ENCODE results near the gene ERBB2. TPM values are rescaled to one million over a fixed set of nuclear protein-coding genes. Genes with fewer than 3 reads are reported as not detected.
"Not testable (repeated sequence)": the region's sequence is repeated elsewhere in the genome, so short reads cannot be mapped to it uniquely, and the experiment has no call there.

The ERBB2 gene
- total RNA-seq, 3 donors from 2014 or later, result 2.3 to 3.4 (median 2.9) TPM

- H3K9me3 Mint-ChIP-seq, result no peaks in the 10 kb centered on the region
- no peak for ATAC-seq
- DNase-seq, result no peak
- H3K27me3 Mint-ChIP-seq (ENCODE audit: low read depth), result peaks cover 19% of the 10 kb centered on the region
- H3K4me1 Mint-ChIP-seq (ENCODE audit: low read depth), result peaks cover 14% of the 10 kb centered on the region
- H3K4me3 Mint-ChIP-seq, result no peak overlapping the region
- no peaks in the 10 kb centered on the region for H3K36me3 Mint-ChIP-seq (ENCODE audit: insufficient read depth)
Measured at GRCh38 chr17:39742856-39743436, 43.1 kb downstream of the ERBB2 start.

GRCh38 chr17:39744075-39744835 lies 44.4 kb downstream of the ERBB2 start:
- peaks cover 7% of the 10 kb centered on the region for H3K4me1 Mint-ChIP-seq (ENCODE audit: low read depth)
- DNase-seq, result no peak
- H3K36me3 Mint-ChIP-seq (ENCODE audit: insufficient read depth), result no peaks in the 10 kb centered on the region
- H3K27me3 Mint-ChIP-seq (ENCODE audit: low read depth), result peaks cover 13% of the 10 kb centered on the region
- H3K4me3 Mint-ChIP-seq, result no peak overlapping the region
- no peak for ATAC-seq
- H3K9me3 Mint-ChIP-seq, result no peaks in the 10 kb centered on the region

DNA sequence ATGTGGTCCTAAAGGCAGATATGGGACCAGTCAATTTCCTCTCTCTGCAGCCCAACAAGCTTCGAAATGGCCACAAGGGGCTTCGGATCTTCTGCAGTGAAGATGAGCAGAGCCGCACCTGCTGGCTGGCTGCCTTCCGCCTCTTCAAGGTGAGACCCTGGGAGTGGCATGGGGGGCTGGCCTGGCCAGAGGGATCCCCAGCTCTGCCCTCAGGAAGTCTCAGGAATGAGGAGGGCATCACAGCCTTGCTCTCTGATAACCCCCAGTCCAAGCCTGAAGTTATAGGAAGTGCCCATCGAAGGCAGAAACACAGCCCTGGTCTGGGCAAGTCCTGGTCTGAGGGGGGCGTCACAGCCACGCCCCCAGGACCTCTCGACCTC lies 45.0 kb downstream of the ERBB2 start:
- Mint-ChIP-seq H3K4me3 (no peak overlapping the region), H3K4me1 (ENCODE audit: low read depth) (peaks cover 6% of the 10 kb centered on the region), H3K36me3 (ENCODE audit: insufficient read depth) (no peaks in the 10 kb centered on the region), H3K9me3 (no peaks in the 10 kb centered on the region), H3K27me3 (ENCODE audit: low read depth) (peaks cover 9% of the 10 kb centered on the region)
- no peak for ATAC-seq
- no peak for DNase-seq

DNA sequence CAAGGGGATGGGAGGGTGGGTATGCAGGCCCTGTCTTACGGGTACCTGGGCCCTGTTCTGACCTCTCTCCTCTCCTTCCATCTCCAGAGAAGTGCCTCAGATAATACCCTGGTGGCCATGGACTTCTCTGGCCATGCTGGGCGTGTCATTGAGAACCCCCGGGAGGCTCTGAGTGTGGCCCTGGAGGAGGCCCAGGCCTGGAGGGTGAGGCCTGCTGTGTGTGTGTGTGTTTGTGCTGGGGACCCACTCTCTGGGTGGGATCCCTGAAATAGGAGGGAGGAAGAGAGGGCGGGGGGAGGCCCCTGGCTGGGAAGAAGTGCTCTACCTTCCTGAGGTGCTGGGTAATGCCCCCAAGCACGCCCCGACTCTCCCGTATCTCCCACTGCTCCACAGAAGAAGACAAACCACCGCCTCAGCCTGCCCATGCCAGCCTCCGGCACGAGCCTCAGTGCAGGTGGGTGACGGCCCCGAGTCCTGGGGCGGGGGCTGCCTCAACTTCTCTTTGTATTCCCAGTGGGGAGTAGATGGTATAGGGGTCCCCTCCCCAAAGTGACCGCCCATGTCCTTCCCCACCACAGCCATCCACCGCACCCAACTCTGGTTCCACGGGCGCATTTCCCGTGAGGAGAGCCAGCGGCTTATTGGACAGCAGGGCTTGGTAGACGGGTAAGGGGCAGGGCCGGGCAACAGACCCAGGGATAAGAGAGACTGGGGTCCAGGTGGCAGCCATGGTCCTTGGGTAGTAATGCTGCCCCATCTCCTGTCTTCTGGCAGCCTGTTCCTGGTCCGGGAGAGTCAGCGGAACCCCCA lies 45.7 kb downstream of the ERBB2 start:
- Mint-ChIP-seq H3K4me3 (no peak overlapping the region), H3K27me3 (ENCODE audit: low read depth) (peaks cover 5% of the 10 kb centered on the region)
- no peak for ATAC-seq

GRCh38 chr17:39746145-39746461 lies 46.2 kb downstream of the ERBB2 start:
- no peaks in the 10 kb centered on the region for H3K9me3 Mint-ChIP-seq
- no peak for ATAC-seq
- H3K27me3 Mint-ChIP-seq (ENCODE audit: low read depth), result no peaks in the 10 kb centered on the region
- no peak for DNase-seq
- H3K36me3 Mint-ChIP-seq (ENCODE audit: insufficient read depth), result no peaks in the 10 kb centered on the region
- H3K4me3 Mint-ChIP-seq, result no peak overlapping the region
- H3K4me1 Mint-ChIP-seq (ENCODE audit: low read depth), result no peaks in the 10 kb centered on the region

More for the DNA sequence above, 45.7 kb downstream of the ERBB2 start:
- DNase-seq, result no peak
- no peaks in the 10 kb centered on the region for H3K9me3 Mint-ChIP-seq
- H3K36me3 Mint-ChIP-seq (ENCODE audit: insufficient read depth), result no peaks in the 10 kb centered on the region
- H3K4me1 Mint-ChIP-seq (ENCODE audit: low read depth), result peaks cover under 1% of the 10 kb centered on the region

DNA sequence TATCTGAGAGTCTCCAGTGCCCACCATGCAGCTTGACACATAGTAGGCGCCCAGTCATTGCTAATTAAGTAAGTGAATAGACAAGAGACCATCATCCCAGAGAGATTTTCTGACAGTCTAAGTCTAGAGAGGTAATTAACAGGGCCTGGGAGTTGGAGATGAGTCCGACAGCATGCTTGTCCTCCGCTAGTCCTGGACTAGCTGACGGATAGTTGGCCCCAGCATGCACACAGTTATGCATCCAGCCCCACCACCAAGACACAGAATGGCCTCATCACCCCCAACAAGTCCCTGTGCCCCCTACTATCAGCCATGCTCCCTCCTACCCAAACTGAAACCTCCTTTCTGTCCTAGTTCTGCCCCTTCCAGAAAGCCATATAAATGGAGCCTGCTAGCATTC lies 47.9 kb downstream of the ERBB2 start:
- no peak for ATAC-seq
- DNase-seq, result no peak
- Mint-ChIP-seq H3K4me3 (no peak overlapping the region), H3K4me1 (ENCODE audit: low read depth) (peaks cover 7% of the 10 kb centered on the region), H3K27me3 (ENCODE audit: low read depth) (no peaks in the 10 kb centered on the region), H3K9me3 (no peaks in the 10 kb centered on the region), H3K36me3 (ENCODE audit: insufficient read depth) (no peaks in the 10 kb centered on the region)

- DNase-seq; H3K36me3 Mint-ChIP-seq (ENCODE audit: insufficient read depth); H3K27me3 Mint-ChIP-seq (ENCODE audit: low read depth); H3K4me3 Mint-ChIP-seq; H3K9me3 Mint-ChIP-seq; ATAC-seq: not testable (repeated sequence)
- peaks cover 14% of the 10 kb centered on the region for H3K4me1 Mint-ChIP-seq (ENCODE audit: low read depth)
Measured at GRCh38 chr17:39748444-39749034, 48.7 kb downstream of the ERBB2 start.

GRCh38 chr17:39750131-39751015 lies 50.5 kb downstream of the ERBB2 start:
- no peaks in the 10 kb centered on the region for H3K27me3 Mint-ChIP-seq (ENCODE audit: low read depth)
- no peak for ATAC-seq
- no peak overlapping the region for H3K4me3 Mint-ChIP-seq
- H3K36me3 Mint-ChIP-seq (ENCODE audit: insufficient read depth), result no peaks in the 10 kb centered on the region
- H3K4me1 Mint-ChIP-seq (ENCODE audit: low read depth), result peaks cover 21% of the 10 kb centered on the region
- H3K9me3 Mint-ChIP-seq, result no peaks in the 10 kb centered on the region
- no peak for DNase-seq

- H3K4me3 Mint-ChIP-seq, result no peak overlapping the region
Measured at GRCh38 chr17:39751016-39751543, 51.2 kb downstream of the ERBB2 start.

GRCh38 chr17:39751637-39752036 lies 51.8 kb downstream of the ERBB2 start:
- DNase-seq (no peak), ATAC-seq (no peak)
- Mint-ChIP-seq H3K4me3 (no peak overlapping the region), H3K27me3 (ENCODE audit: low read depth) (no peaks in the 10 kb centered on the region), H3K36me3 (ENCODE audit: insufficient read depth) (no peaks in the 10 kb centered on the region), H3K4me1 (ENCODE audit: low read depth) (peaks cover 34% of the 10 kb centered on the region), H3K9me3 (no peaks in the 10 kb centered on the region)

More at GRCh38 chr17:39751016-39751543, 51.2 kb downstream of the ERBB2 start:
- ATAC-seq, result no peak
- no peaks in the 10 kb centered on the region for H3K27me3 Mint-ChIP-seq (ENCODE audit: low read depth)
- no peak for DNase-seq
- no peaks in the 10 kb centered on the region for H3K36me3 Mint-ChIP-seq (ENCODE audit: insufficient read depth)
- H3K9me3 Mint-ChIP-seq, result no peaks in the 10 kb centered on the region
- H3K4me1 Mint-ChIP-seq (ENCODE audit: low read depth), result peaks cover 29% of the 10 kb centered on the region

GRCh38 chr17:39752241-39752881 lies 52.5 kb downstream of the ERBB2 start:
- H3K9me3 Mint-ChIP-seq, result no peaks in the 10 kb centered on the region
- no peak for ATAC-seq
- H3K27me3 Mint-ChIP-seq (ENCODE audit: low read depth), result no peaks in the 10 kb centered on the region
- peak overlapping the region; percentile 79 for H3K4me3 Mint-ChIP-seq
- no peaks in the 10 kb centered on the region for H3K36me3 Mint-ChIP-seq (ENCODE audit: insufficient read depth)
- DNase-seq, result no peak
- H3K4me1 Mint-ChIP-seq (ENCODE audit: low read depth), result peaks cover 41% of the 10 kb centered on the region

DNA sequence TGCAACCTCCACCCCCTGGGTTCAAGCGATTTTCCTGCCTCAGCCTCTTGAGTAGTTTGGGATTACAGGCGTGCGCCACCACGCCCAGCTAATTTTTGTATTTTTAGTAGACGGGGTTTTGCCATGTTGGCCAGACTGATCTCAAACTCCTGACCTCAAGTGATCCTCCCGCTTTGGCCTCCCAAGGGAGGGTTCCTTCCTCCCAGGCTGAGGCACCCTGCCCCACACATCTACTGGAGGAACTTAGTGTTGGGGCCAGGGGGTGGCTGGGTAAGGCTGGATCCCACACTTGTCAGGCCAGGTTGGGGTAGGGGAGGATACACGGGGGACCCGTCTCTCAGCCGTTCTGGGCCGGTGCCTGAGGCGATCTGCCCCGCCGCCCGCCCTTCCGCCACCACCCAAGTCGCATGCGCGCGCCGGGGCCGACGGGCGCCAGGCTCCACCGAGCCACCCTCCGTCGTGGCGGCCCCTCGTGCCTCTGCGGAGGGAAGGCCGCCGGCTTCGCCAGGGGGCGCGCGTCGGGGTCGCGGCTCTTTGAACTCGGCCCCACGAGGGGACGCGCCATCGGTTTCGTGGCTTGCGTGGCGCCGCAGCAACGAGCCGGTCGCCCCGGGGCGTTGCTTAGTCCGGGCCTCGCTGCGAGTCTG lies 53.8 kb downstream of the ERBB2 start:
- peak; percentile 72 for DNase-seq
- no peaks in the 10 kb centered on the region for H3K9me3 Mint-ChIP-seq
- peaks cover 54% of the 10 kb centered on the region for H3K4me1 Mint-ChIP-seq (ENCODE audit: low read depth)
- H3K36me3 Mint-ChIP-seq (ENCODE audit: insufficient read depth), result peaks cover 2% of the 10 kb centered on the region
- H3K4me3 Mint-ChIP-seq, result peak overlapping the region; percentile 79
- ATAC-seq, result peak; percentile 17 to 19
- H3K27me3 Mint-ChIP-seq (ENCODE audit: low read depth), result no peaks in the 10 kb centered on the region
